Pancreas (tissue), 10 donors: ENCODE data around the gene SH3RF3. TPM values are rescaled to one million over a fixed set of nuclear protein-coding genes. Genes with fewer than 3 reads are reported as not detected.

ENCODE experiments used
- ATAC-seq, 4 donors: fragments of 200-7000 bp; cut with Tn5 transposase; one replicate each; pipeline versions ENCODE4 v1.8.0 to v1.9.1; 2020; ENCODE audit warnings: mild to moderate bottlenecking in 4 of 4, moderate library complexity in 4 of 4
- DNase-seq, 6 donors: peaks; one replicate each; pipeline ENCODE4 v3.0.0-alpha.2; 2020
- FAIRE-seq: peaks from 2 replicates; lab custom pipeline; 2012; peaks lifted over from hg19 to GRCh38; lab: Jason Lieb, UNC
- H3K27ac ChIP-seq, 4 donors: fragments of 200-600 bp; sonication (generic); 1 replicate in 3 of 4; 2 replicates in 1 of 4; pipeline versions ENCODE4 v1.5.0 to v1.8.0; 2020
- H3K27me3 ChIP-seq, 4 donors: fragments of 200-600 bp; one replicate each; pipeline ENCODE4 v1.8.0; 2021
- H3K36me3 ChIP-seq, 3 donors: fragments of 200-600 bp; sonication (generic) in 1 of 3; one replicate each; pipeline versions ENCODE4 v1.5.0 to v1.8.0; 2020 to 2021
- H3K4me1 ChIP-seq, 3 donors: fragments of 200-600 bp; one replicate each; pipeline ENCODE4 v1.8.0; 2021
- H3K4me3 ChIP-seq, 4 donors: fragments of 200-600 bp; sonication (generic) in 2 of 4; one replicate each; pipeline versions ENCODE4 v1.5.0 to v1.8.0; 2020 to 2021
- H3K9me3 ChIP-seq, 4 donors: fragments of 200-600 bp; one replicate each; pipeline ENCODE4 v1.8.0; 2021
- CTCF ChIP-seq, 4 donors: fragments of 200-600 bp; sonication (generic) in 3 of 4; IDR thresholded peaks; one replicate each; pipeline versions ENCODE4 v1.5.0 to v1.8.0; 2021; ENCODE audit warnings: antibody characterized with exemption in 4 of 4
- WGBS, 2 donors: extraction: QIAGEN DNeasy Blood & Tissue Kit; methylation state at CpG; one replicate each; pipeline ENCODE4 v1.1.7; 2013; 5-methylcytosine and 5-hydroxymethylcytosine counted together
- intact Hi-C, 3 donors: fragments of 100-400 bp; cut with DNase I; formaldehyde crosslinking; loops; one replicate each; pipeline versions ENCODE4 v1.11.1 to v1.14.2; 2022
- polyA plus RNA-seq, 2 donors: library from polyadenylated mRNA; stranded (reverse); fragments of 200-250 nt; gene quantifications; one replicate each; pipeline ENCODE4 v1.2.3, GENCODE V29; 2013
- total RNA-seq, 6 donors: library from RNA; stranded (reverse); fragmentation: NEBNext Ultra II Directional in 4 of 6; extraction: Animal tissue kit (Norgen Biotek cat#: 25700) in 4 of 6; gene quantifications; one replicate each; pipeline versions ENCODE4 v1.2.1 to v1.2.4, GENCODE V29; 2021 to 2023
- donor health status: healthy with polysubstance abuse.
- donor health status: DM: no; HTN: no; CAD: no; lungs with moderate emphysema.
- donor health status: DM: no; HTN: no; CAD: no.
- donor health status: control.
- donor health status: control.
- donor health status: Bipolar disorder and iron deficiency.
- donor health status: DM: yes; HTN: yes; CAD: no.
- donor health status: DM: no; HTN: no; CAD: no.
- donor health status: DM: no; HTN: no; CAD: no.
- donor health status: DM: yes; HTN: yes; CAD: no.

Gene SH3RF3
- total and polyA plus RNA-seq, 8 donors: 1.1 to 3.5 (median 1.8) TPM

GRCh38 chr2:109503191-109503590 is 374.2 kb downstream of the SH3RF3 start:
- intact Hi-C loops: no loop called here
- ATAC-seq (no peak), DNase-seq (no peak), FAIRE-seq (no peak)
- Histone ChIP-seq H3K27ac (no peak overlapping the region), H3K4me1 (no peaks in the 10 kb centered on the region), H3K36me3 (no peaks in the 10 kb centered on the region), H3K27me3 (no peaks in the 10 kb centered on the region), H3K9me3 (no peaks in the 10 kb centered on the region), H3K4me3 (no peak overlapping the region)
- WGBS, 2 donors: 55 to 76% methylated on average over 5 of the region's 5 CpGs
- no peak for TF ChIP-seq CTCF (IDR thresholded peaks at IDR 0.05)

- Histone ChIP-seq H3K4me1 (no peaks in the 10 kb centered on the region), H3K4me3 (no peak overlapping the region), H3K9me3 (no peaks in the 10 kb centered on the region), H3K36me3 (no peaks in the 10 kb centered on the region), H3K27me3 (no peaks in the 10 kb centered on the region), H3K27ac (no peak overlapping the region)
- no peak for FAIRE-seq
- 58 to 68% methylated on average over 7 of the region's 7 CpGs for WGBS, 2 donors
- no peak for TF ChIP-seq CTCF (IDR thresholded peaks at IDR 0.05)
- intact Hi-C loops: loop anchor here in 1 of 3 donors (5.0 kb wide), 1 partner anchor 380 kb away; the partner anchor contains the start of gene SH3RF3
- no peak for DNase-seq
- peak in 1 of 4 donors; percentile 14 for ATAC-seq
Observed at GRCh38 chr2:109507217-109507616, 378.2 kb downstream of the SH3RF3 start.

- TF ChIP-seq CTCF (IDR thresholded peaks at IDR 0.05): no peak
- no peak for DNase-seq
- Histone ChIP-seq H3K9me3 (no peaks in the 10 kb centered on the region), H3K4me1 (no peaks in the 10 kb centered on the region), H3K27me3 (no peaks in the 10 kb centered on the region), H3K36me3 (no peaks in the 10 kb centered on the region), H3K27ac (no peak overlapping the region), H3K4me3 (no peak overlapping the region)
- no peak for FAIRE-seq
- WGBS, 2 donors: 48 to 55% methylated on average over 6 of the region's 6 CpGs
- intact Hi-C loops: loop anchor here in 1 of 3 donors (5.0 kb wide), 1 partner anchor 381 kb away; the partner anchor contains the start of gene SH3RF3
- ATAC-seq: no peak
Observed at GRCh38 chr2:109507828-109508227, 378.8 kb downstream of the SH3RF3 start.

- FAIRE-seq (no peak), DNase-seq (no peak), ATAC-seq (no peak)
- TF ChIP-seq CTCF (IDR thresholded peaks at IDR 0.05): no peak
- 61 to 68% methylated on average over 8 of the region's 8 CpGs for WGBS, 2 donors
- H3K4me1 ChIP-seq: no peaks in the 10 kb centered on the region
- no peak overlapping the region for H3K27ac ChIP-seq
- H3K36me3 ChIP-seq: no peaks in the 10 kb centered on the region
- no peak overlapping the region for H3K4me3 ChIP-seq
- H3K27me3 ChIP-seq: no peaks in the 10 kb centered on the region
- intact Hi-C loops: loop anchor here in 1 of 3 donors (5.0 kb wide), 1 partner anchor 381 kb away; the partner anchor contains the start of gene SH3RF3
- no peaks in the 10 kb centered on the region for H3K9me3 ChIP-seq
Observed at GRCh38 chr2:109508556-109508955, 379.6 kb downstream of the SH3RF3 start.
